ENCODE data around the gene TRIM31. TPM values are rescaled to one million over a fixed set of nuclear protein-coding genes. Genes with fewer than 3 reads are reported as not detected.

TRIM31 gene
- total RNA-seq, 4 donors from 2014 or later = not detected

DNA sequence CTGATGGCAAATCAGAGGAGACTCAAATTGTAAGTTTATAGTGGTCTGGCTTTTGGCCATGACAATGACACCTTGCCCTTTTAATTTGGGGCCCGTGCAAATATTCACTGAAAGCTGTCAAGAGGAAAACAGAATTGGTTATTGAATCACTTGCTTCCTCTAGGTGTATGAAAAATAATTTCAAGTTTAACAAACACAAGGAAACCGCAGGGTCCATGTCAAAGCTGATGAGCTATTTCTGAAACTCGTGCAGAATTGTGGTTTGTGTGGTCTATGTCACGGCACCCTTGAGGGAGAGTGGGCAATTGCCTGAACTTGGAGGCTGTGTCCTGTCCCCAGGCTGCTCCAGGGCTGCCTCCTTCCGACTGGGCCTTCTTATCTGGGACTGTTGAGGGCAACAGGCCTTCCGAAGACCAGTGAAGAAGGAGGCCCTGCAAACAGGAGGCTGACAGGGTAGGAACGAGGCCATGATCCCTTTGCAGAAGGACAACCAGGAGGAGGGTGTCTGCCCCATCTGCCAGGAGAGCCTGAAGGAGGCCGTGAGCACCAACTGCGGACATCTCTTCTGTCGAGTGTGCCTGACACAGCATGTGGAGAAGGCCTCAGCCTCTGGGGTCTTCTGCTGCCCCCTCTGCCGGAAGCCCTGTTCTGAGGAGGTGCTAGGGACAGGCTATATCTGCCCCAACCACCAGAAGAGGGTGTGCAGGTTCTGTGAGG, 23.8 kb upstream of the TRIM31 start:
- no peaks in the 10 kb centered on the region for H3K36me3 ChIP-seq
- no peak overlapping the region for H3K27ac ChIP-seq
- TF ChIP-seq POLR2A (IDR thresholded peaks at IDR 0.05) = no peak
- no peak for TF ChIP-seq EP300 (IDR thresholded peaks at IDR 0.05)
- TF ChIP-seq, protein P1, sequence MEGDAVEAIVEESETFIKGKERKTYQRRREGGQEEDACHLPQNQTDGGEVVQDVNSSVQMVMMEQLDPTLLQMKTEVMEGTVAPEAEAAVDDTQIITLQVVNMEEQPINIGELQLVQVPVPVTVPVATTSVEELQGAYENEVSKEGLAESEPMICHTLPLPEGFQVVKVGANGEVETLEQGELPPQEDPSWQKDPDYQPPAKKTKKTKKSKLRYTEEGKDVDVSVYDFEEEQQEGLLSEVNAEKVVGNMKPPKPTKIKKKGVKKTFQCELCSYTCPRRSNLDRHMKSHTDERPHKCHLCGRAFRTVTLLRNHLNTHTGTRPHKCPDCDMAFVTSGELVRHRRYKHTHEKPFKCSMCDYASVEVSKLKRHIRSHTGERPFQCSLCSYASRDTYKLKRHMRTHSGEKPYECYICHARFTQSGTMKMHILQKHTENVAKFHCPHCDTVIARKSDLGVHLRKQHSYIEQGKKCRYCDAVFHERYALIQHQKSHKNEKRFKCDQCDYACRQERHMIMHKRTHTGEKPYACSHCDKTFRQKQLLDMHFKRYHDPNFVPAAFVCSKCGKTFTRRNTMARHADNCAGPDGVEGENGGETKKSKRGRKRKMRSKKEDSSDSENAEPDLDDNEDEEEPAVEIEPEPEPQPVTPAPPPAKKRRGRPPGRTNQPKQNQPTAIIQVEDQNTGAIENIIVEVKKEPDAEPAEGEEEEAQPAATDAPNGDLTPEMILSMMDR (IDR thresholded peaks at IDR 0.05) = no peak
- TF ChIP-seq POLR2AphosphoS5 (IDR thresholded peaks at IDR 0.05) = no peak
- whole genome bisulfite sequencing, 2 donors (ENCODE audit: low coverage in 1 of 2) = 71 to 86% methylated on average over 1 to 7 of the region's 11 CpGs
- H3K4me1 ChIP-seq = no peaks in the 10 kb centered on the region
- no peak overlapping the region for H3K4me3 ChIP-seq
- H3K27me3 ChIP-seq = peaks cover 63% of the 10 kb centered on the region
- ATAC-seq = no peak
- no peaks in the 10 kb centered on the region for H3K9me3 ChIP-seq

DNA sequence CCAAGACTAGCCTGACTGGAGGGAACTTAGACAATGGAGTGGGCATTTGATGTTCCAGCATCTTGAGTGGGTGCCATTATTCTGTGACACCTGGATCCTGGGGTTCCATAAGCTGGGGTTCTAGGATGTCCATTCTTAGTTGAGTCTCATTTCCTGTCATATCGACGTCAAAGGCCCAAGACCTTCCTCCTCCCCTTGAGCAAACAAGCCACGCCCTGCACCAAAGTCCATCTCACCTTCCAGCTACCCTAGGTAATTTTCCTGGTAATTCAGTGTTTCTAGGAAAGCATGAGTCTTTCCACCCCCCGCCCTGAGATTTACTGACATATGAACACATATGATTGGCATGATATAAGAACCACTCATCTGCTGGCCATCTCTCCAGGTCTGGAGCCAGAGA, 22.9 kb upstream of the TRIM31 start, which contains the start of gene TRIM40:
Gene TRIM40, plus strand, starts transcription at position 384 of the 400 bp plus-strand sequence. CDS start 897 bp downstream, outside the sequence.
- no peak for ATAC-seq
- Histone ChIP-seq H3K4me3 (no peak within 1 kb of the TSS), H3K27ac (no peak within 1 kb of the TSS), H3K4me1 (no peaks in the 10 kb centered on the region), H3K36me3 (no peaks in the 10 kb centered on the region), H3K9me3 (no peaks in the 10 kb centered on the region), H3K27me3 (peaks cover 65% of the 10 kb centered on the region)
- 77 to 78% methylated on average over 4 of the region's 4 CpGs for WGBS, 2 donors (ENCODE audit: low coverage in 1 of 2)
- TF ChIP-seq, protein P1 (IDR thresholded peaks at IDR 0.05) = no peak
- TF ChIP-seq POLR2A (IDR thresholded peaks at IDR 0.05) (no peak), POLR2AphosphoS5 (IDR thresholded peaks at IDR 0.05) (no peak), EP300 (IDR thresholded peaks at IDR 0.05) (no peak)

DNA sequence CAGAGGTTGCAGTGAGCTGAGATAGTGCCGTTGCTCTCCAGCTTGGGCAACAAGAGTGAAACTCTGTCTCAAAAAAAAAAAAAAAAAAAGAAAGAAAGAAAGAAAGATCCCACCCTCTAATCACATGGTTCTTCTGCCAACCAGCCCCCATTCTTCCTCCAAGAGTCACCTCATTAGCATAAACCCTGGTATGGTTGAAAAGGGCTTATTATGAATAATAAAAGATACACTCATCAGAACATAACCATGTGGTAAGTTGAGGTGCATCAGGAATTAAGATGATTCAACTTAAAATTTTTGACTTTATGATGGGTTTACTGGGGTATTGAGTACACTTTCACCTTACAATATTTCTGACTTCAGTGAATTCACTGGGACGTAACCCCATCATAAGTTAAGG, 22.3 kb upstream of the TRIM31 start:
- H3K4me1 ChIP-seq = no peaks in the 10 kb centered on the region
- H3K9me3 ChIP-seq = no peaks in the 10 kb centered on the region
- 80 to 92% methylated on average over 1 of the region's 2 CpGs for WGBS, 2 donors (ENCODE audit: low coverage in 1 of 2)
- no peak for ATAC-seq
- no peak overlapping the region for H3K27ac ChIP-seq
- H3K4me3 ChIP-seq = no peak overlapping the region
- no peaks in the 10 kb centered on the region for H3K36me3 ChIP-seq
- TF ChIP-seq POLR2A (IDR thresholded peaks at IDR 0.05) (no peak), POLR2AphosphoS5 (IDR thresholded peaks at IDR 0.05) (no peak), EP300 (IDR thresholded peaks at IDR 0.05) (no peak)
- TF ChIP-seq, protein P1 (IDR thresholded peaks at IDR 0.05) = no peak
- H3K27me3 ChIP-seq = peaks cover 66% of the 10 kb centered on the region

DNA sequence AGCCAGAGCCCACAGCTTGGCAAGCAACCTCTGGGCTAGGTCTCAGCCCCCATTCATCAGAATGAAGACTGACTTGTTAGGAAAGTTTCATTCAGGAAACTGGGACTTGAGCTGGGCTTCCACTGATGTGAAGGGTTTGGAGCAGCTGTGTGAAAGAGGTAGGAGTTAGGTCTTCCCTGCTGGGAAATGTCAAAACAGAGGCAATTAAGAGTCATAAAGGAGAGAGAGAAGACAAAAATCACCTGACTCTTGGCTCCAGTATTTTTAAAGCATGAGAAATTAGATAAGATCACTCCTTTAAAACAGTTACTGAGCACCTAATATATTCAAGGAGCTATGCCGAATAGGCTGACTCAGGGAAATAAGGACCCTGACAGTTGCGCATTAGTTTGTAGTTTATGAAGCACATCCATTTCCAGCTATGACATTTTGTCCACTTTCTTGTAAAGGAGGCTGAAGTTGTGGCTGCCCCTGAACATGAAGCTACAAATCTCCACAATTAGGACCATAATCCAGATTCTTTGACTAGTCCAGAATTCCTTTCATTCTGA, 19.1 kb upstream of the TRIM31 start:
- H3K36me3 ChIP-seq = no peaks in the 10 kb centered on the region
- TF ChIP-seq POLR2AphosphoS5 (IDR thresholded peaks at IDR 0.05) = no peak
- TF ChIP-seq, protein P1 (IDR thresholded peaks at IDR 0.05) = no peak
- TF ChIP-seq EP300 (IDR thresholded peaks at IDR 0.05) = no peak
- TF ChIP-seq POLR2A (IDR thresholded peaks at IDR 0.05) = no peak
- H3K9me3 ChIP-seq = no peaks in the 10 kb centered on the region
- 57 to 75% methylated on average over 2 of the region's 2 CpGs for WGBS, 2 donors (ENCODE audit: low coverage in 1 of 2)
- no peak overlapping the region for H3K4me3 ChIP-seq
- H3K27ac ChIP-seq = no peak overlapping the region
- peaks cover 0 to 13% (median 4%) of the 10 kb centered on the region in 3 donors for H3K4me1 ChIP-seq
- no peak for ATAC-seq
- peaks cover 93% of the 10 kb centered on the region for H3K27me3 ChIP-seq

All from gastroesophageal sphincter (tissue), 4 donors.